Measurements from ENCODE around the gene JMJD8.
"Not testable (repeated sequence)": the region's sequence is repeated elsewhere in the genome, so short reads cannot be mapped to it uniquely, and the experiment has no call there.

The JMJD8 gene

GRCh38 chr16:692356-693108, 8.4 kb upstream of the JMJD8 start:
- DNase-seq = no peak

- not testable (repeated sequence) for DNase-seq
These were observed 7.1 kb upstream of the JMJD8 start for GRCh38 chr16:691242-691641.

- no peak for DNase-seq
These were observed 5.2 kb upstream of the JMJD8 start for GRCh38 chr16:689175-689897.

- DNase-seq = no peak
These were observed 3.4 kb upstream of the JMJD8 start for GRCh38 chr16:687499-687898.

GRCh38 chr16:686459-687260, 2.5 kb upstream of the JMJD8 start:
- no peak for DNase-seq

GRCh38 chr16:685967-686366, 1.8 kb upstream of the JMJD8 start:
- no peak for DNase-seq

GRCh38 chr16:684961-685696, 995 bp upstream of the JMJD8 start:
- no peak for DNase-seq

GRCh38 chr16:683396-684070, 601 bp downstream of the JMJD8 start:
- DNase-seq = no peak

- DNase-seq = no peak
These were observed 1.4 kb downstream of the JMJD8 start for GRCh38 chr16:682493-683395.

GRCh38 chr16:681746-682427, 2.2 kb downstream of the JMJD8 start:
- no peak for DNase-seq

- no peak for DNase-seq
These were observed 3.0 kb downstream of the JMJD8 start for GRCh38 chr16:680967-681745.

GRCh38 chr16:680625-680945, 3.5 kb downstream of the JMJD8 start:
- DNase-seq = no peak

GRCh38 chr16:679814-680624, 4.1 kb downstream of the JMJD8 start, which contains the start of gene STUB1:
STUB1 (plus strand) TSS chr16:680410; CDS start chr16:680526, 116 bp downstream.
- DNase-seq = peak; percentile 90

- DNase-seq = peak; percentile 85
These were observed 5.0 kb downstream of the JMJD8 start for GRCh38 chr16:678858-679813.

- no peak for DNase-seq
These were observed 5.8 kb downstream of the JMJD8 start for GRCh38 chr16:678209-678857.
